GM12892 (cell line): ENCODE measurements around the gene VSTM1.

ENCODE experiments used
- POLR2A ChIP-seq: IDR thresholded peaks from 2 replicates; pipeline ENCODE4 v1.6.1; 2011; ENCODE audit warnings: low read depth, low read length, control low read depth
- TAF1 ChIP-seq: IDR thresholded peaks from 2 replicates; pipeline ENCODE4 v1.6.1; 2011; ENCODE audit warnings: low read depth, mild to moderate bottlenecking, control low read depth, low read length, borderline replicate concordance

- TF ChIP-seq POLR2A (no peak), TAF1 (no peak)
Observed at GRCh38 chr19:54099190-54099902, 35.6 kb upstream of the VSTM1 start.
